Mucosa of rectum (tissue), 2 donors: Measurements from ENCODE around the gene ATP13A2.
A peak's percentile ranks its signal among the peaks of the same experiment; 100 is the strongest.
"Not testable (repeated sequence)": the region's sequence is repeated elsewhere in the genome, so short reads cannot be mapped to it uniquely, and the experiment has no call there.

Source experiments
- H3K27ac ChIP-seq, 2 donors: one replicate each; pipeline ENCODE4 v1.7.0; 2013; ENCODE audit warnings: inconsistent platforms in 2 of 2, low read depth in 2 of 2, low read length in 2 of 2
- H3K27me3 ChIP-seq, 2 donors: one replicate each; pipeline ENCODE4 v1.7.0; 2013; ENCODE audit warnings: low read length in 2 of 2; ENCODE audit not compliant: control insufficient read depth in 2 of 2, insufficient read depth in 2 of 2
- H3K36me3 ChIP-seq, 2 donors: one replicate each; pipeline ENCODE4 v1.7.0; 2013; ENCODE audit warnings: low read length in 2 of 2; ENCODE audit not compliant: control insufficient read depth in 2 of 2, insufficient read depth in 2 of 2
- H3K4me1 ChIP-seq, 2 donors: one replicate each; pipeline ENCODE4 v1.7.0; 2013; ENCODE audit warnings: low read length in 2 of 2, mild to moderate bottlenecking in 1 of 2; ENCODE audit not compliant: control insufficient read depth in 2 of 2, insufficient read depth in 2 of 2
- H3K4me3 ChIP-seq, 2 donors: one replicate each; pipeline ENCODE4 v1.7.0; 2013; ENCODE audit warnings: low read length in 2 of 2
- H3K9ac ChIP-seq, 2 donors: one replicate each; pipeline ENCODE4 v1.7.0; 2013; ENCODE audit warnings: low read length in 2 of 2, low read depth in 1 of 2, mild to moderate bottlenecking in 1 of 2
- H3K9me3 ChIP-seq, 2 donors: one replicate each; pipeline ENCODE4 v1.7.0; 2013; ENCODE audit warnings: low read length in 2 of 2; ENCODE audit not compliant: control insufficient read depth in 2 of 2
- donor health status: healthy.
- donor health status: Normal muscosa, but diverticular disease.

The ATP13A2 gene

DNA sequence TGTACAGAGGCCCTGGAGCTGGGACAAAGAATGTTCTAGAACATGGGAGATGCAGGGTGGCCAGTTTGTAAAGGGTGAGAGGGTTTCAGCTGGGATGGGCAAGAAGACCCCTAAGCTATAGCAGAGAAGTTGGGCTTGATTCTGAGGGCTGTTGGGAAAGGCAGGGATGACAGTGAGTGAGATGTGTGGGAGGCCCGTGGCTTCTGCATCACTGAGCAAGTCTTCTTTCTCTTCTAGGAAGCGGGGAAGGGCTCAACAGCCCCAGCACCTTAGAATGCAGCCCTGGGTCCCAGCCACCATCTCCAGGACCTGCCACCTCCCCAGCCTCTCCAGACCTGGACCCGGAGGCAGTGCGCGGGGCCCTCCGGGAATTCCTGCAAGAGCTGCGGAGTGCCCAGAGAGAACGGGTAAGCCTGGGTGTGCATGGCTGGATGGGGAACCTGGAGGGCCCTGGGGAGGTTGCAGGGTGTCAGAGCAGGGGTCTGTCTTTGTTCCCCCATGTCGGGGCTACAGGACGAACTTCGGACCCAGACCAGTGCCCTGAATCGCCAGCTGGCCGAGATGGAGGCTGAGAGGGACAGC, 46.2 kb downstream of the ATP13A2 start:
- Histone ChIP-seq H3K9me3 (no peaks in the 10 kb centered on the region), H3K36me3 (no peaks in the 10 kb centered on the region), H3K27me3 (no peaks in the 10 kb centered on the region), H3K9ac (no peak overlapping the region), H3K4me3 (no peak overlapping the region), H3K4me1 (no peaks in the 10 kb centered on the region), H3K27ac (no peak overlapping the region)

DNA sequence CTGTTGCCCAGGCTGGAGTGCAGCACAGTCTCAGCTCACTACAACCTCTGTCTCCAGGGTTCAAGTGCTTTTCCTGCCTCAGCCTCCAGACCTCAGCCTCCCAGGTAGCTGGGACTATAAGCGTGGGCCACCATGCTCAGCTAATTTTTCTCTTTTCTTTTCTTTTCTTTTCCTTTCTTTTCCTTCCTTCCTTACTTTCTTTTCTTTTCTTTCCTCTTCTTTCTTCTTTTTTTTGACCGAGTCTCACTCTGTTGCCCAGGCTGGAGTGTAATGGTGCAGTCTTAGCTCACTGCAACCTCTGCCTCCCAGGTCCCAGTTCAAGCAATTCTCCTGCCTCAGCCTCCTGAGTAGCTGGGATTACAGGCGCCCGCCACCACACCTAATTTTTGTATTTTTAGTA, 47.6 kb downstream of the ATP13A2 start:
- H3K27ac ChIP-seq, H3K27me3 ChIP-seq: not testable (repeated sequence)

DNA sequence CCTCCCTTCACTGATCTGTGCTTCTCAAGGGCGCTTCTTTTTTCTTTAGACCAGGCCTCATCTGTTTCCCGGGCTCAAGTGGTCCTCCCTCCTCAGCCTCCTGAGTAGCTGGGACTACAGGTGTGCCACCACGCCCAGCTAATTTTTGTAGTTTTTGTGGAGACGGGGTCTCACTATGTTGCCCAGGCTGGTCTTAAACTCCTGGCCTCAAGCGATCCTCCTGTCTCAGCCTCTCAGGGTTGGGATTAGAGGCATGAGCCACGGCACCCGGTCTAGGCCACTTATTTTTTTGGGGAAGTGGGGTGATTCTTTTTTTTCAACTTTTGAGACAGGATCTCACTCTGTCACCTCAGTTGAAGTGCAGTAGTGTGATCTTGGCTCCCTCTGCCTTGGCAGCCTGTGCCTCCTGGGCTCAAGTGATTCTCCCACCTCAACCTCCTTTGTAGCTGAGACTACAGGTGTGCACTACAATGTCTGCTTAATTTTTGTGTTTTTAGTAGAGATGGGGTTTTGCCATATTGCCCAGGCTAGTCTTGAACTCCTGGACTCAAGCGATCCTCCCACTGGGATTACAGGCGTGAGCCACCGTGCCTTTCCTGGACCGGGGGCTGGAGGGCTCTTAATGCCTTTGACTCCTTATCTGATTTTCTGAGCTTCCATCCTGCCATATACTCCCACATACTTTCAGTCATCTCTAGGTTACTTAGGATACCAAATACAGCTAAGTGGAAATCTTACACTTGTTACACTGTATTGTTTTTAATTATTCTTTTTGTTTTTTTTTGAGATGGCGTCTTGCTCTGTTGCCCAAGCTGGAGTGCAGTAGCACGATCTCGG, 50.2 kb downstream of the ATP13A2 start:
- no peaks in the 10 kb centered on the region for H3K27me3 ChIP-seq
- H3K27ac ChIP-seq, result peak overlapping the region in 1 of 2 donors; percentile 52
- H3K36me3 ChIP-seq, result no peaks in the 10 kb centered on the region
- H3K9ac ChIP-seq, result peak overlapping the region in 1 of 2 donors; percentile 61
- H3K4me1 ChIP-seq, result no peaks in the 10 kb centered on the region
- peak overlapping the region; percentile 61 to 71 for H3K4me3 ChIP-seq
- H3K9me3 ChIP-seq, result no peaks in the 10 kb centered on the region

More for the DNA sequence above, 47.6 kb downstream of the ATP13A2 start:
- H3K4me1 ChIP-seq, H3K9ac ChIP-seq, H3K9me3 ChIP-seq, H3K36me3 ChIP-seq, H3K4me3 ChIP-seq: not testable (repeated sequence)

DNA sequence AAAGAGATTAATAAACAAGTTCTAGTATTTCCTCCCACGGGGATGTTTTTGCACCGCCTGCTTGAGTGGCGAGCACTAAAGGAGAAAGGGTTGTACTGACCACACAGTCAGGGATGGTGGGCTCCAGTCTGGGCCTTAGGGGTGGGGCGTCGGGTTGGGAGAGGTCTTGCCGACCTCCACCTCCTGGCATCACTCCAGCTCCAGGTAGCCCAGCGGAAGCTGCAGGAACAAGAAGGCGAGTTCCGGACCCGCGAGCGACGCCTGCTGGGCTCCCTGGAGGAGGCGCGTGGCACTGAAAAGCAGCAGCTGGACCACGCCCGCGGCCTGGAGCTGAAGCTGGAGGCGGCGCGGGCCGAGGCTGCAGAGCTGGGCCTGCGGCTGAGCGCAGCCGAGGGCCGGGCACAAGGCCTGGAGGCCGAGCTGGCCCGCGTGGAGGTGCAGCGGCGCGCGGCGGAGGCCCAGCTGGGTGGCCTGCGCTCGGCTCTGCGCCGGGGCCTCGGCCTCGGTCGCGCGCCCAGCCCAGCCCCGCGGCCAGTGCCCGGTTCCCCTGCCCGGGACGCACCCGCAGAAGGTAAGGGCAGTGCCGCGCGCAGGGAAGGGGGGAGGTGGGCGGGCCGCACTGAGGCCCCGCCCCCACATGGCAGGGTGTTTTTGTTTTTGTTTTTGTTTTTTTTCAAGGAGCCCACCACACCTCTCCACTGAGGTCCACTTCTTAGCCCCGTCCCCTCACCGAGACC, 51.0 kb downstream of the ATP13A2 start:
- Histone ChIP-seq H3K4me3 (peak overlapping the region; percentile 61 to 71), H3K27ac (peak overlapping the region in 1 of 2 donors; percentile 52), H3K36me3 (no peaks in the 10 kb centered on the region), H3K4me1 (no peaks in the 10 kb centered on the region), H3K9ac (peak overlapping the region in 1 of 2 donors; percentile 61), H3K9me3 (no peaks in the 10 kb centered on the region), H3K27me3 (no peaks in the 10 kb centered on the region)

DNA sequence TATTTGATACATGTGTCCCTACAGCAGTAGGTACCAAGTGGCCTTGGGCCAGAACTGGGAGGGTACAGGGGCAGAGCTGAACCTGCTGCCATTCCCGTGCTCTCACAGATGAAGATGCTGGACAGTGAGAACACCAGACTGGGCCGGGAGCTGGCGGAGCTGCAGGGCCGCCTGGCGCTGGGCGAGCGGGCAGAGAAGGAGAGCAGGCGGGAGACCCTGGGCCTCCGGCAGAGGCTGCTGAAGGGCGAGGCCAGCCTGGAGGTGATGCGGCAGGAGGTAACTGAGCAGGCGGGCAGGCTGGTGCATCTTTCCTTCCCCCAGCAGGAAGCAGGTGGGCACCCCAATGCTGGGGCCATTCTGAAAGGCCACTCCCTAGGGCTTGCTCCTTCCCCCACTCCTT, 53.3 kb downstream of the ATP13A2 start:
- peaks cover 0 to 4% of the 10 kb centered on the region in 2 donors for H3K36me3 ChIP-seq
- no peaks in the 10 kb centered on the region for H3K27me3 ChIP-seq
- H3K9ac ChIP-seq, result no peak overlapping the region
- H3K27ac ChIP-seq, result no peak overlapping the region
- H3K4me3 ChIP-seq, result no peak overlapping the region
- no peaks in the 10 kb centered on the region for H3K4me1 ChIP-seq
- no peaks in the 10 kb centered on the region for H3K9me3 ChIP-seq

DNA sequence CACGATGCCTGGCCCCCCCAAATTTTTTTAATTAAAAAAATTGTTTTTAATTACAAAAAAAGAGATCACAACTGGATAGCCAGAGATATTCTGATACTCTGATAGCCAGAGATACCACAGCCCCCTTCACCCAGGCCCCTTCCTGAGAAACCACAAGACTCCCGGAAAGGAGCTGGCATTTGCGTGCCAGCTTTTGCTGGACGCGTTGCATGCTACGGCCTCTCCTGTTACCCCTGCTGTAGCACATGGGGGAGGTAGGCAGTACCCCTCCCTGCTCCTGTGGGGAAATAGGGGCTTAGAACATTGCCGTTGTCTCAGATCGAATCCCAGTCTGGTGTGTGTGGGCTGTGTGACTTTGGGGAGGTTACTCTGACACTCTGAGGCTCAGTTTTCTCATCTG, 54.0 kb downstream of the ATP13A2 start:
- Histone ChIP-seq H3K4me3 (no peak overlapping the region), H3K9ac (no peak overlapping the region), H3K27me3 (no peaks in the 10 kb centered on the region), H3K36me3 (peaks cover 0 to 4% of the 10 kb centered on the region in 2 donors), H3K9me3 (no peaks in the 10 kb centered on the region), H3K27ac (no peak overlapping the region), H3K4me1 (no peaks in the 10 kb centered on the region)

DNA sequence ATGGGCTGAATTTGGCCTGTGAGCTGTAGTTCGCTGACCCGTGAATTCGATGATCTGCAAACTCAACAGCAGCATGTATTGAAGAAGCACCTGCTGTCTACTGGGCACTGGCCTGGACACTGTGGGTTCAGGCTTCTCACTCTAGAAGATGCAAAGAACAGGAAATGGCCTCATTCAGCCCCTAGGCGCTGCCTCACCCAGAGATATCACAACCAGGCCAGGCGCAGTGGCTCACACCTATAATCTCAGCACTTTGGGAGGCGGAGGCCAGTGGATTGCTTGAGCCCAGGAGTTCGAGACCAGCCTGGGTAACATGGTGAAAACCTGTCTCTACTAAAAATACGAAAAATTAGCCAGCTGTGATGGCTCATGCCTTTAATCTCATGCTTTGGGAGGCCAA, 55.0 kb downstream of the ATP13A2 start:
- no peak overlapping the region for H3K9ac ChIP-seq
- H3K9me3 ChIP-seq, result no peaks in the 10 kb centered on the region
- H3K4me1 ChIP-seq, result no peaks in the 10 kb centered on the region
- H3K36me3 ChIP-seq, result peaks cover 0 to 4% of the 10 kb centered on the region in 2 donors
- H3K4me3 ChIP-seq, result no peak overlapping the region
- H3K27me3 ChIP-seq, result no peaks in the 10 kb centered on the region
- no peak overlapping the region for H3K27ac ChIP-seq

DNA sequence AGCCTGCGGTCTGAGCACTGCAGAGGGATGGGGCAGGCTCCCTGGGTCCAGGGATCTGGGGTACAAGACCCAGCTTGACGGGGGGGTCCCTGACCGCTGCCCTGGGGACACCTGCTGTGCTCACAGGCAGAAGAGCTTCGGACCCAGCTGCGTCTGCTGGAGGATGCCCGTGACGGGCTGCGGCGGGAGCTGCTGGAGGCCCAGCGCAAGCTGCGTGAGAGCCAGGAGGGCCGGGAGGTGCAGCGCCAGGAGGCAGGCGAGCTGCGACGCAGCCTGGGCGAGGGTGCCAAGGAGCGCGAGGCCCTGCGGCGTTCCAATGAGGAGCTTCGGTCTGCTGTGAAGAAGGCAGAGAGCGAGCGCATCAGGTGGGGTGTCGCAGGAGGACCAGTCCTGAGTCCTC, 56.5 kb downstream of the ATP13A2 start:
- Histone ChIP-seq H3K4me3 (no peak overlapping the region), H3K36me3 (peaks cover 0 to 4% of the 10 kb centered on the region in 2 donors), H3K9me3 (no peaks in the 10 kb centered on the region), H3K9ac (no peak overlapping the region), H3K4me1 (no peaks in the 10 kb centered on the region), H3K27ac (no peak overlapping the region), H3K27me3 (no peaks in the 10 kb centered on the region)

DNA sequence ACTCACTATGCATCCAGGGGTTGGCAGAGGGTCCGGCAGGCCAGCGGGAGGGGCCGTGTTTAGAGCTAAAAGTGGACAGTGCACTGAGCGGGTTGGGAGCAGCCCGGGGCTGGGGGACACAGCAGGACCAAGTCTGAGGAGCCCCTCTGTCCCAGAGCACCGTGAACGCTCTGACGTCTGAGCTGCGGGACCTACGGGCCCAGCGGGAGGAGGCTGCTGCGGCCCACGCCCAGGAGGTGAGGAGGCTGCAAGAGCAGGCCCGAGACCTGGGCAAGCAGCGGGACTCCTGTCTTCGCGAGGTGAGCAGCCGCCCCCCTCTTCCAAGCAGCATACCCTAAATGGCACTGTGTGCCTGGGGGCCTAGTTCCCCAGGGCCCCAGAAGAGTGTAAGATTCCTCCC, 57.1 kb downstream of the ATP13A2 start:
- no peaks in the 10 kb centered on the region for H3K9me3 ChIP-seq
- H3K27ac ChIP-seq, result no peak overlapping the region
- H3K27me3 ChIP-seq, result no peaks in the 10 kb centered on the region
- no peaks in the 10 kb centered on the region for H3K4me1 ChIP-seq
- no peak overlapping the region for H3K9ac ChIP-seq
- H3K36me3 ChIP-seq, result peaks cover 0 to 4% of the 10 kb centered on the region in 2 donors
- H3K4me3 ChIP-seq, result no peak overlapping the region

DNA sequence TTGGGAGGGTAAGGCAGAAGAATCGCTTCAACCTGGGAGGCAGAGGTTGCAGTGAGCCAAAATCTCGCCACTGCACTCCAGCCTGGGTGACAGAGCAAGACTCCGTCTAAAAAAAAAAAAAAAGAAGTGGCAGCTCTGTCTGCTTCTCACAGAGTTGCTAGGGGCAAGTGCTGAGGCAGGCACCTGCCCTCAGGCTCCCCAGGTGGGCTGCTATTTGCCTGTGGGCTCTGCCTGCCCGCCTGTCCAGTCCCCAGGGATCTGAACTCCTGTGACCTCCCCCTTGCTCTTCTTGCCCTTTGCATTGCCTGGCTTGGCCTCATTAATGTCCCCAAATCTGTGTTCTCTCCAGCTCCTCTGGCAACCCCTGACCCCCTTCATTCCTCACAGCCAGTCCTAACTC, 59.4 kb downstream of the ATP13A2 start:
- H3K9ac ChIP-seq, H3K4me1 ChIP-seq, H3K9me3 ChIP-seq, H3K36me3 ChIP-seq, H3K27ac ChIP-seq, H3K4me3 ChIP-seq, H3K27me3 ChIP-seq: not testable (repeated sequence)
